ENCODE data around the gene FGD6. TPM values are rescaled to one million over a fixed set of nuclear protein-coding genes. Genes with fewer than 3 reads are reported as not detected.
A peak's percentile ranks its signal among the peaks of the same experiment; 100 is the strongest.

Gene FGD6
- total RNA-seq, 1 experiment from 2014 or later = 23.5 TPM

DNA sequence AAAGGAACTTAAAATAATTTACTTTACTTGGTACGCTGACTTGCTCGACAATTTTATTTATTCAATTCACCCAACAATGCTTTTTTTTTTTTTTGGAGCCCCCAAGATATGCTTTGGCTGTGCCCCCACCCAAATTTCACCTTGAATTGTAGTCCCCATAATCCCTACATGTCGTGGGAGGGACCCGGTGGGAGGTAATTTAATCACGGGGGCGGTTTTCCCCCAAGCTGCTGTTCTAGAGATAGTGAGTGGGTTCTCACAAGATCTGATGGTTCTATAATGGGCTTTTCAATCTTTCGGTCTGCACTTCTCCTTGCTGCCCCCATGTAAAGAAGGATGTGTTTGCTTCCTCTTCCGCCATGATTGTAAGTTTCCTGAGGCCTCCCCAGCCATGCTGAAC lies 10.4 kb downstream of the FGD6 start:
- POLR2A ChIA-PET = interaction anchor here (0.6 kb wide), 1 partner anchor 49 kb away, joined by 3 read pairs; no protein-coding TSS in a partner anchor
- no peaks in the 10 kb centered on the region; the same call in 1 of the 2 replicates for H3K36me3 ChIP-seq (ENCODE audit: control insufficient read depth, insufficient read depth, low read length)
- CTCF ChIA-PET = no interaction called here

DNA sequence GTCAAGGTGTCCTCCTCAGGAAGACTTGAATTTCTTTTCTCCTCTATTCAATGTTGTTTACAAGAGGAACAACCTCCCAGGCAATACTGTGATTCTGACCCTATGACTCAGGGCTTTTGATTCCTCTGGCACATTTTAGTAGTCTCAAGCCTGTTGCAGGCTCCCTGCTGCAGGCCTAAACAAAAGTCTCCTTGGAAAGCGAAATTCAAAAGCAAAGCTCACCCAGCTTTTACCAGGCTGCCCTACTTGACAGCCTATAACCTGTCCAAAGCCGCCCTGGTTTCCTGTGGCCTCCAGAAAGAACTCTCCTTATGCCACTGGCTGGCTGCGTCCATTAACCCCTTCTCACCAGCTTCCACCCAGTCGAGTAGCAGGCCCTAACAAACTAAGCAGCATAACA lies 11.6 kb downstream of the FGD6 start:
- Histone ChIP-seq H3K27me3 (replicated peaks; ENCODE audit: control insufficient read depth, insufficient read depth, low read length) (no peaks in the 10 kb centered on the region), H3K4me1 (peaks cover 52% of the 10 kb centered on the region), H3K9me3 (no peaks in the 10 kb centered on the region), H3K36me3 (ENCODE audit: control insufficient read depth, insufficient read depth, low read length) (no peaks in the 10 kb centered on the region), H3K4me3 (ENCODE audit: low read depth, low read length) (no peak overlapping the region)
- peak overlapping the region; percentile 82 for H3K27ac Mint-ChIP-seq (ENCODE audit: unreplicated experiment)
- H3K9me3 Mint-ChIP-seq (ENCODE audit: unreplicated experiment) = no peaks in the 10 kb centered on the region
- intact Hi-C loops (cut with micrococcal nuclease; ENCODE audit: unreplicated experiment) = no loop called here
- DNase-seq = no peak
- TF ChIP-seq, protein P1, sequence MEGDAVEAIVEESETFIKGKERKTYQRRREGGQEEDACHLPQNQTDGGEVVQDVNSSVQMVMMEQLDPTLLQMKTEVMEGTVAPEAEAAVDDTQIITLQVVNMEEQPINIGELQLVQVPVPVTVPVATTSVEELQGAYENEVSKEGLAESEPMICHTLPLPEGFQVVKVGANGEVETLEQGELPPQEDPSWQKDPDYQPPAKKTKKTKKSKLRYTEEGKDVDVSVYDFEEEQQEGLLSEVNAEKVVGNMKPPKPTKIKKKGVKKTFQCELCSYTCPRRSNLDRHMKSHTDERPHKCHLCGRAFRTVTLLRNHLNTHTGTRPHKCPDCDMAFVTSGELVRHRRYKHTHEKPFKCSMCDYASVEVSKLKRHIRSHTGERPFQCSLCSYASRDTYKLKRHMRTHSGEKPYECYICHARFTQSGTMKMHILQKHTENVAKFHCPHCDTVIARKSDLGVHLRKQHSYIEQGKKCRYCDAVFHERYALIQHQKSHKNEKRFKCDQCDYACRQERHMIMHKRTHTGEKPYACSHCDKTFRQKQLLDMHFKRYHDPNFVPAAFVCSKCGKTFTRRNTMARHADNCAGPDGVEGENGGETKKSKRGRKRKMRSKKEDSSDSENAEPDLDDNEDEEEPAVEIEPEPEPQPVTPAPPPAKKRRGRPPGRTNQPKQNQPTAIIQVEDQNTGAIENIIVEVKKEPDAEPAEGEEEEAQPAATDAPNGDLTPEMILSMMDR (IDR thresholded peaks at IDR 0.05; ENCODE audit: insufficient read depth in 1 of 2, low read depth in 1 of 2, low read length in 1 of 2, severe bottlenecking in 1 of 2, unreplicated experiment in 1 of 2) = no peak
- H3K27me3 Mint-ChIP-seq (ENCODE audit: insufficient read depth, unreplicated experiment) = no peaks in the 10 kb centered on the region
- peaks cover 40% of the 10 kb centered on the region for H3K36me3 Mint-ChIP-seq (ENCODE audit: insufficient read depth, unreplicated experiment)
- H3K4me3 Mint-ChIP-seq (ENCODE audit: unreplicated experiment) = no peak overlapping the region
- ChIA-PET CTCF (no interaction called here), POLR2A (no interaction called here)
- H3K4me1 Mint-ChIP-seq (ENCODE audit: low read depth, unreplicated experiment) = peaks cover 45% of the 10 kb centered on the region
- no TSS peak for BruUV-seq (replicated peaks)

More for the DNA sequence above, 10.4 kb downstream of the FGD6 start:
- intact Hi-C loops (cut with micrococcal nuclease; ENCODE audit: unreplicated experiment) = no loop called here
- Mint-ChIP-seq H3K27ac (ENCODE audit: unreplicated experiment) (no peak overlapping the region), H3K9me3 (ENCODE audit: unreplicated experiment) (no peaks in the 10 kb centered on the region), H3K4me1 (ENCODE audit: low read depth, unreplicated experiment) (peaks cover 32% of the 10 kb centered on the region), H3K4me3 (ENCODE audit: unreplicated experiment) (no peak overlapping the region), H3K27me3 (ENCODE audit: insufficient read depth, unreplicated experiment) (no peaks in the 10 kb centered on the region), H3K36me3 (ENCODE audit: insufficient read depth, unreplicated experiment) (peaks cover 40% of the 10 kb centered on the region)
- TF ChIP-seq, protein P1 (IDR thresholded peaks at IDR 0.05; ENCODE audit: insufficient read depth in 1 of 2, low read depth in 1 of 2, low read length in 1 of 2, severe bottlenecking in 1 of 2, unreplicated experiment in 1 of 2) = no peak
- Histone ChIP-seq H3K4me3 (ENCODE audit: low read depth, low read length) (no peak overlapping the region), H3K9me3 (no peaks in the 10 kb centered on the region), H3K27me3 (replicated peaks; ENCODE audit: control insufficient read depth, insufficient read depth, low read length) (no peaks in the 10 kb centered on the region), H3K4me1 (peaks cover 40% of the 10 kb centered on the region)
- no TSS peak for BruUV-seq (replicated peaks)
- no peak for DNase-seq

- no peak for DNase-seq
- no peaks in the 10 kb centered on the region for H3K9me3 ChIP-seq
- intact Hi-C loops (cut with micrococcal nuclease; ENCODE audit: unreplicated experiment) = no loop called here
- H3K27me3 ChIP-seq (replicated peaks; ENCODE audit: control insufficient read depth, insufficient read depth, low read length) = no peaks in the 10 kb centered on the region
- no peak overlapping the region for H3K4me3 ChIP-seq (ENCODE audit: low read depth, low read length)
- Mint-ChIP-seq H3K36me3 (ENCODE audit: insufficient read depth, unreplicated experiment) (peaks cover 40% of the 10 kb centered on the region), H3K9me3 (ENCODE audit: unreplicated experiment) (no peaks in the 10 kb centered on the region), H3K27ac (ENCODE audit: unreplicated experiment) (peak overlapping the region; percentile 82), H3K4me1 (ENCODE audit: low read depth, unreplicated experiment) (peaks cover 50% of the 10 kb centered on the region), H3K27me3 (ENCODE audit: insufficient read depth, unreplicated experiment) (no peaks in the 10 kb centered on the region), H3K4me3 (ENCODE audit: unreplicated experiment) (peak overlapping the region; percentile 62)
- TF ChIP-seq, protein P1 (IDR thresholded peaks at IDR 0.05; ENCODE audit: insufficient read depth in 1 of 2, low read depth in 1 of 2, low read length in 1 of 2, severe bottlenecking in 1 of 2, unreplicated experiment in 1 of 2) = no peak
- peaks cover 58% of the 10 kb centered on the region for H3K4me1 ChIP-seq
- no peaks in the 10 kb centered on the region for H3K36me3 ChIP-seq (ENCODE audit: control insufficient read depth, insufficient read depth, low read length)
- TSS peak; percentile 67 for BruUV-seq (replicated peaks)
- CTCF ChIA-PET = interaction anchor here (0.9 to 1.2 kb wide), 2 partner anchors 12 to 131 kb away, joined by 4 to 5 read pairs; partner anchors contain the start of genes FGD6 and VEZT
- POLR2A ChIA-PET = interaction anchor here (1.0 kb wide), 1 partner anchor 12 kb away, joined by 4 read pairs; the partner anchor contains the start of genes FGD6 and VEZT
These were observed 12.1 kb downstream of the FGD6 start for GRCh38 chr12:95205016-95205624.
